HL-60/S4 treated with phorbol 12-myristate 13-acetate at 8.2 ng/mL for 4 days and 3 days (cell line): ENCODE data around the gene ABCA5.

Experiments
- in situ Hi-C: fragments of 300-500 bp; cut with MboI; formaldehyde crosslinking; loops from 2 replicates; pipeline ENCODE4 v1.15.0; 2022; ENCODE audit warnings: low sequenced_read_pairs

The ABCA5 gene

GRCh38 chr17:69327060-69327831, at the start of gene ABCA5:
Gene ABCA5, minus strand, starts transcription at chr17:69327133. Its CDS starts 12,718 bp downstream, at chr17:69314415.
- in situ Hi-C loops, result no loop called here

GRCh38 chr17:69375229-69375628, 48.3 kb upstream of the ABCA5 start:
- in situ Hi-C loops, result no loop called here

- in situ Hi-C loops, result no loop called here
Observed at GRCh38 chr17:69373069-69373468, 46.1 kb upstream of the ABCA5 start.

GRCh38 chr17:69367298-69367697, 40.4 kb upstream of the ABCA5 start:
- in situ Hi-C loops, result no loop called here

DNA sequence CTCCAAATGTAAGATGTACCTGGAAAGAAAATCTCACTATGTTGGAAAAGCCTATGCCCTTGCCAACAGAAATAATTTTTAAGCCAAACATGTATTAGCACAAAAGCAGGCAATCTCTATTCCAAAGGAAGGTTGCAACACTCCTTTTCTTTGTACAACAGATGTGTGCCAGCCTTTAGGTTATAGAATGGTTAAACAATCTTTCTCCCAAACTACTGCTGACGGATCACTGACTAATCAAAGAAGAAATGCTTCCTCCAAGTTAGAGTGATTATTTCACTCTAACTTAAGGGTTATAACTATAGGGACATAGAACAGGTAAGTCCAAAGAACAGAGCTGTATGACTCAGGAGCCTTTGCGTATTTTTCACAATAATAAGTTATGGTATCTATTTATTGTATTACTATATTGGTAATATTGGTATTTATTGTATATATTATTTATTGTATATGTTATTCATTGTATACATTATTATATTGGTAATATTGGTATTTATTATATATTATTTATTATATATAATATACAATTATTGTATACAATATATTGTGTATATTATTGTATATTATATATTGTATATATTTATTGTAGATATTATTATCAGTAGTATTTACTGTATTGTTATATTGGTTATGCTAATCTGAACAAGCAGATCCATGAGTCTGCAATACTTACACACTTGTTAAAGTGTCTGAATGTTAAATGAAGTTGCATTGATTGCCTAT, 36.7 kb upstream of the ABCA5 start:
- in situ Hi-C loops, result no loop called here

DNA sequence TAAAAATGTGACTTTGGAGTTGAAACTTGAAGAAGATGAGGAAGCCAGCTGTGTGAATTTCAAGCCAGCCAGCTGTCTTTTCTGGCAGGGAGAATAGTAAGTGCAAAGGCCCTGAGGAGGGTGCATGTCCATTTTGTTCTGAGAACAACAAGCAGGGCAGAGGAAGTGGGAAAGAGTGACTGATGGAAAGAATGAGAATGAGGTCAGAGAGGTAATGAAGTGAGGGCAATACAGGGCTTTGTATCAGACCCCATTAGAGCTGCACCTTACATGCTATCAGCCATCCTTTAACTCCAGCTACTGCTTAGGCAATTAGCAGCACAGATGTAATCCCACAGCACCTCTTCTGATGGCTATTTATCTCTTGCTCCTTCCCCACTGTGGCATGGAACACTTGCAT, 34.2 kb upstream of the ABCA5 start:
- in situ Hi-C loops, result no loop called here

DNA sequence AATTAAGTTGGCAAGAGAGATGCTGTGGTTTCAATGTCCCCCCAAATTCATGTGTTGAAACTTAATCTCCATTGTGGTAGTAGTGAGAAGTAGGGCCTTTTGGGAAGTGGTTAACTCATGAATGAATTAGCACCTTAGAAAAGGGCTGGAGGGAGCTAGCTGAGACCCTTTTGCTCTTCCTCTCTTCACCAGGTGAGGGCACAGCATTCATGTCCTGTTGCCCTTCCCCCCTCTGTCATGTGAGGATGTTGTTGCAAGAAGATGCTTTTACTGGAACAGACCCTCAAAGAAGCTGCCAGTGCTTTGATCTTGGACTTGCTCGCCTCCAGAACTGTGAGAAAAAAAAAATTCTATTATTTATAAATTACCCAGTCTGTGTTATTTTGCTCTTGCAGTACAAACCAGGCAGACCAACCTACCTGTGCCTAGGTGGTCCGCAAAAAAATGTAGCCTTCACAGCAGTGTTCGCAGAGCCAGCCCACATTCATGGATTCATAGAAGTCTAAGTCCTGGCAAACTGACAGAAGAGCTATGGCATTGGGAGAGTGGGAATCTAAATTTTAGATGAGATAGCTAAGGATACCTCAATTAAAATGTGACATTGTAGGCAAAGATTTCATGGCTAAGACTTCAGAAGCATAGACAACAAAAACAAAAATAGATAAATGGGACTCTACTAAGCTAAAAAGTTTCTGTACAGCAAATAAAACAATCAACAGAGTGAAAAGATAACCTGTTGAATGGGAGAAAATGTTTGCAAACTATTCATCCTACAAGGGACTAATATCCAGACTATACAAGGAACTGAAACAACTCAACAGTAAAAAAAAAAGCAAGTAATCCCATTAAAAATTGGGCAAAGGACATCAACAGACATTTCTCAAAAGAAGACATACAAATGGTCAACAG, 32.0 kb upstream of the ABCA5 start:
- in situ Hi-C loops, result no loop called here

- in situ Hi-C loops, result no loop called here
Observed at GRCh38 chr17:69357701-69358100, 30.8 kb upstream of the ABCA5 start.

DNA sequence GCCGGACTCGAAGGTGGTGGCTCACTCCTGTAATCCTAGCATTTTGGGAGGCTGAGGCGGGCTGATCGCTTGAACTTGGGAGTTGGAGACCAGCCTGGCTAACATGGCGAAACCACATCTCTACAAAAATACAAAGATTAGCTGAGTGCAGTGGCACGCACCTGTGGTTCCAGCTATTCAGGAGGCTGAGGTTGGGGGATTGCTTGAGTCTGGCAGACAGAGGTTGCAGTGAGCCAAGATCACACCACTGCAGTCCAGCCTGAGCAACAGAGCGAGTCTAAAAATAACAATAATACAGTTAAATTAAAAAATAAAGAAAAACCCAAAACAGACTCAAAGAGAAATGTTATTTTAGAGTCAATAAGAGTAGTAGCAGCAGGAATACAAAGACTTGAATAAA, 29.7 kb upstream of the ABCA5 start:
- in situ Hi-C loops, result no loop called here

GRCh38 chr17:69350911-69351310, 24.0 kb upstream of the ABCA5 start:
- in situ Hi-C loops, result no loop called here

DNA sequence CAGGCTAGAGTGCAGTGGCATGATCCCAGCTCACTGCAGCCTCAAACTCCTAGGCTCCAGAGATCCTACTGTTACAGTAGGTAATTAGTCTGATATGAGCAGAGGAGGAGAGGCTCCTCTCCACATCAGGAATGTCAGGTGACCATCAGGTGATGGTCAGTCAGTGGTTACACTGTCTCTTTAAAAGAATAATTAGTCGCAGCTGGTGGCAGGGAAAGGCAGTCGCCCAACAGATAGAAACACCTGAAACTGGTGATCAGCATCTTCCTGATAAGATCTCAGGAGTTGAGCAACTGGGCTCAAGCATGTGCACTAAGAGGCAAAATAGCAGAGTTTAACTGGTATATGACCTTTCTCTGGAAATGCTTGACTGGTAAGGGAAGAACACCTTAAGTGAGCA, 21.5 kb upstream of the ABCA5 start:
- in situ Hi-C loops, result no loop called here

GRCh38 chr17:69346766-69347165, 19.8 kb upstream of the ABCA5 start:
- in situ Hi-C loops, result no loop called here

DNA sequence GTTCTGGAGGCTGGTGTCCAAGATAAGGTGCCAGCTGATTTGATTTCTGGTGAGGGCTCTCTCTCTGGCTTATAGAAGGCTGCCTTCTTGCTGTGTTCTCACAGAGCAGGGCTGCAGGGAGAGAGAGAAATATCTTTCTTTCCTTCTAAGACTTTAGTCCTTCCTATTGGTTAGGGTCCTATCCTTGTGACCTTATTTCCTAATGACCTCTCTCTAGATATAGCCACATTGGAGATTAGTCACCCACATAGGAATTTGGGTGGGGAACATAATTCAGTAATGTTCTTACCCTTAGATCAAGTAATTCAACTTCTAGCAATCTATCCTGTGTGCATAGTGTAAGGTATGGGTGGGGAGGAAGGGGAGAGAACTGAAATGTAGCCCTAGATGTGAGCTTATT, 18.0 kb upstream of the ABCA5 start:
- in situ Hi-C loops, result no loop called here

DNA sequence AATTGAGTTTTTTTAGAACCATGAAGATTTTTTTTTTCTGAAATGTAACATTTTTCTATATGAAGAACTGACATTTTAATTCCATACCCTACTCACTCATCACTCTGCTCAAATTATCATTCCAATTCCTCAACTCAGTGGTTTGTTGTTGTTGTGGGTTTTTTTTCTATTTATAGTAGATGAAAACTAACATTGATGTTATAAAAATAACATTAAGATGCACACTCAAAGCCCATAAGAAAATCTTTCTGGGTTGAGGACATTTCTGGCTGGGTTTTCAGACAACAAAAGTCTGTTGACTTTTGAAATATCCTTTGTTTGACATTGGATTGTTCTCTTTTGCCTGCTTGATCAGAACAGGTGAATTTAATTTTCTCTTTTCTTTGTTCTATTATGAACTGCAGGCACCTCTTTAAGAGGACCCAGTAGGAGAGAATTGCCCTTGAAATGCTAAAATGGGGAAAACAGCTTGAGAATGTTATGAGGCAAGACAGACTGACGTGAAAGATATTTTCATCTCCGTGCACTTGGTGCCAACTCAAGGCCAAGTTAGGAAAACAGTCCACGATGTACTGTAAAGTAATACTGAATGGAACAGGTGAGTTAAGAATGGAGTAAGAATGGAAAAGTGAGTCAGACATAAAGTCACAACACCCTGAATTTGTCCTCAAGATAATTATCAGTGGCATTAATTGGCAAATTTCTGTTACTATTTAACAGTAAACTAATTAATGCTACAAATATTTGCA, 16.1 kb upstream of the ABCA5 start:
- in situ Hi-C loops, result no loop called here

DNA sequence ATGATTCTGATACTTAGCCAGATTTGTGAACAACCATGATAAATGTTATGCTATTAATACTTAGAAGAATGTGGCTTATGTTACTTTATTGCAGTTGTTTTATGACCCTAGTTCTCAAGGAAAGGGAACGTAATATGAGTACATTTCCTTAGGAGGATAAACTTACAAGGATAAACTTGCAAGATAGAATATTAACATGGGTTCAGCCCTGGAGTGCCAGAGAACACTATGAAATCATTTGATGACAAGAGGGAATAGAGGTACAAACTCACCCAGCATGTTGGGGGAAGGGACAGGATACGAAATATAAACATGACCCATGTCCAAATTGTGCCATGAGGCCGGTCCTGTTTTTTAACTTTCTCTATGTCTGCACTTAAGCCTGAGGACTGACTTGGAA, 13.0 kb upstream of the ABCA5 start:
- in situ Hi-C loops, result no loop called here

GRCh38 chr17:69336996-69337395, 10.1 kb upstream of the ABCA5 start:
- in situ Hi-C loops, result no loop called here

DNA sequence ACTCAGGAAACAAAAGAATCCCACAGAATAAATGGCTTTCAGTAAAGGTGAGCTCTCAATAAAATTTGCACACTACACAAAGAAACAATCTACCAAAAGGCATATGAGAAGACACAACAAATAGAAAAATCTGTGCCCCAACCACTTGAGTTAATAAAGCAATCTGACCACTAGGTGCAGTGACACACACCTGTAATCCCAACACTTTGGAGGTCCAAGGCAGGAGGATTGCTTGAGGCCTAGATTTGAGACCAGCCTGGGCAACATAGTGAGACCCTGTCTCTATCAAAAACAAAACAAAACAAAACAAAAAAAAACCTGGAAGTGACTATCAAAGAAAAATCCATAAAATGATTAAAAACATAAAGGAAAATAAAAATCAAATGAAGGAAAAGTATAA, 9.6 kb upstream of the ABCA5 start:
- in situ Hi-C loops, result no loop called here

GRCh38 chr17:69335058-69335457, 8.1 kb upstream of the ABCA5 start:
- in situ Hi-C loops, result no loop called here

GRCh38 chr17:69333561-69333960, 6.6 kb upstream of the ABCA5 start:
- in situ Hi-C loops, result no loop called here

DNA sequence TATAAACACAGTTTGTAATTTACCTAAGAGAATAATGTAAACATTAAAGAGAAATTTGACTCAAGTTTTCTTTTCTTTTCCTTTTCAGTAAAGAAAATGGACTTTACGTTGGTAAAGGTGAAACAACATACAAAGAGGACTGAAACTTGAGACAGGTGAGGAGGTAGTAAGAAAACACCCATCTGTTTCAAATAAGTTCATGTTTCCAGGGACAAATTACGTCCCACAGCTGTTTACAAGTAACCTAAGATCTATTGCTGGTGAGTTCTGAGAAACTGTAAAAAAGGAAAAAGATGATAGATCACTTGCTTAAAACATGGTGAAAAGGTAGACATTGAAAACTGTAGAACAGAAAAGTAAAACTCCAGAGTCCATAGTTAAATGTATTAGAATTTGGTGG, 4.8 kb upstream of the ABCA5 start:
- in situ Hi-C loops, result no loop called here
